NCI-H510A treated with DMSO at 0.1 percent for 48 hours (cell line): ENCODE data around the gene RAB6A.
A peak's percentile ranks its signal among the peaks of the same experiment; 100 is the strongest.
"Not testable (repeated sequence)": the region's sequence is repeated elsewhere in the genome, so short reads cannot be mapped to it uniquely, and the experiment has no call there.

ENCODE experiments used
- DNase-seq: peaks from one replicate; lab custom pipeline; 2025; lab: John Stamatoyannopoulos, UW

RAB6A gene

GRCh38 chr11:73760679-73761402 lies at the start of gene RAB6A:
TSS of gene RAB6A (minus strand) at chr11:73761074. CDS start at chr11:73760635, 439 bp downstream.
- peak; percentile 96 for DNase-seq

GRCh38 chr11:73810637-73811036 lies 49.8 kb upstream of the RAB6A start:
- no peak for DNase-seq

GRCh38 chr11:73808052-73808451 lies 47.2 kb upstream of the RAB6A start:
- no peak for DNase-seq

- no peak for DNase-seq
Measured at GRCh38 chr11:73804712-73805111, 43.8 kb upstream of the RAB6A start.

GRCh38 chr11:73801136-73801535 lies 40.3 kb upstream of the RAB6A start:
- DNase-seq, result no peak

- no peak for DNase-seq
Measured at GRCh38 chr11:73800276-73800806, 39.5 kb upstream of the RAB6A start.

GRCh38 chr11:73797457-73797856 lies 36.6 kb upstream of the RAB6A start:
- no peak for DNase-seq

GRCh38 chr11:73795925-73796632 lies 35.2 kb upstream of the RAB6A start:
- no peak for DNase-seq

GRCh38 chr11:73792584-73792983 lies 31.7 kb upstream of the RAB6A start:
- no peak for DNase-seq

GRCh38 chr11:73789279-73789670 lies 28.4 kb upstream of the RAB6A start:
- DNase-seq, result no peak

- DNase-seq, result peak; percentile 93
Measured at GRCh38 chr11:73787643-73788558, 27.0 kb upstream of the RAB6A start, which contains the start of gene MRPL48. TSS of gene MRPL48 (plus strand) at chr11:73787874. CDS start at chr11:73787972, 98 bp downstream.

- no peak for DNase-seq
Measured at GRCh38 chr11:73787051-73787642, 26.3 kb upstream of the RAB6A start.

- DNase-seq, result not testable (repeated sequence)
Measured at GRCh38 chr11:73785467-73785866, 24.6 kb upstream of the RAB6A start.

GRCh38 chr11:73784734-73785133 lies 23.9 kb upstream of the RAB6A start:
- no peak for DNase-seq

GRCh38 chr11:73784080-73784634 lies 23.3 kb upstream of the RAB6A start:
- peak; percentile 70 for DNase-seq

GRCh38 chr11:73783483-73784020 lies 22.7 kb upstream of the RAB6A start:
- DNase-seq, result no peak

- no peak for DNase-seq
Measured at GRCh38 chr11:73781303-73781702, 20.4 kb upstream of the RAB6A start.

- peak; percentile 98 for DNase-seq
Measured at GRCh38 chr11:73779084-73779902, 18.4 kb upstream of the RAB6A start.

- not testable (repeated sequence) for DNase-seq
Measured at GRCh38 chr11:73770811-73771210, 9.9 kb upstream of the RAB6A start.

- no peak for DNase-seq
Measured at GRCh38 chr11:73766763-73767162, 5.9 kb upstream of the RAB6A start.
